Adrenal gland (tissue), 12 donors: Measurements from ENCODE around the gene CRNKL1. TPM values are rescaled to one million over a fixed set of nuclear protein-coding genes. Genes with fewer than 3 reads are reported as not detected.

Experiments used
- DNase-seq, 7 donors: peaks; one replicate each; pipeline ENCODE4 v3.0.0-alpha.2; 2019 to 2020
- H3K27ac ChIP-seq, 5 donors: fragments of 200-600 bp; sonication (generic) in 4 of 5; 1 replicate in 3 of 5; 2 replicates in 2 of 5; pipeline versions ENCODE4 v1.5.1 to v1.8.0; 2016 to 2020; ENCODE audit warnings: mild to moderate bottlenecking in 1 of 5
- H3K27me3 ChIP-seq: fragments of 200-600 bp; 2 replicates; pipeline ENCODE4 v1.8.0; 2021
- H3K36me3 ChIP-seq, 2 donors: fragments of 200-600 bp; replicated peaks in 1 of 2; 1 replicate in 1 of 2; 2 replicates in 1 of 2; pipeline versions ENCODE4 v1.5.1 to v1.8.0; 2018 to 2022
- H3K4me1 ChIP-seq, 2 donors: fragments of 200-600 bp; replicated peaks in 1 of 2; 1 replicate in 1 of 2; 2 replicates in 1 of 2; pipeline versions ENCODE4 v1.5.1 to v1.8.0; 2018 to 2021
- H3K4me3 ChIP-seq, 4 donors: fragments of 200-600 bp; sonication (generic) in 3 of 4; one replicate each; pipeline ENCODE4 v1.5.1; 2016 to 2018
- H3K9me3 ChIP-seq, 3 donors: fragments of 200-600 bp; sonication (generic) in 1 of 3; replicated peaks in 1 of 3; 1 replicate in 2 of 3; 2 replicates in 1 of 3; pipeline versions ENCODE4 v1.5.1 to v1.8.0; 2016 to 2021
- POLR2A ChIP-seq, 2 donors: fragments of 450-650 bp; IDR thresholded peaks; one replicate each; pipeline ENCODE4 v1.6.1; 2017; ENCODE audit warnings: antibody characterized with exemption in 2 of 2, mild to moderate bottlenecking in 2 of 2, moderate library complexity in 1 of 2
- WGBS, 4 donors: extraction: QIAGEN DNeasy Blood & Tissue Kit in 2 of 4; methylation state at CpG; one replicate each; pipeline versions ENCODE4 v1.1.5 to v1.1.7; 2013 to 2017; 5-methylcytosine and 5-hydroxymethylcytosine counted together
- intact Hi-C, 2 donors: fragments of 100-400 bp; cut with DNase I; formaldehyde crosslinking; loops; one replicate each; pipeline versions ENCODE4 v1.14.1 to v1.15.0; 2022 to 2023
- polyA plus RNA-seq, 3 donors: library from polyadenylated mRNA; stranded (reverse); fragments of 200-250 nt in 2 of 3; fragments of 350-450 nt in 1 of 3; fragmentation: Illumina TruSeq in 1 of 3; extraction: RNeasy Lipid Tissue Mini Kit (QIAGEN cat#74804) in 1 of 3; gene quantifications; one replicate each; pipeline ENCODE4 v1.2.3, GENCODE V29; 2013 to 2014
- total RNA-seq, 9 donors: library from RNA; depleted of rRNA in 4 of 9; stranded (reverse); fragments of >200 nt in 4 of 9; fragments of 120-200 nt in 1 of 9; fragmentation: NEBNext Ultra II Directional in 1 of 9; extraction: Animal tissue kit (Norgen Biotek cat#: 25700) in 1 of 9; gene quantifications; one replicate each; pipeline versions ENCODE4 v1.1.0 to v1.2.4, GENCODE V29; 2013 to 2023
- TF ChIP-seq, protein P1 (sequence below), 6 experiments: fragments of 450-650 bp in 4 of 6; fragments of 200-600 bp in 2 of 6; sonication (generic) in 1 of 6; IDR thresholded peaks; 1 replicate in 5 of 6; 2 replicates in 1 of 6; pipeline versions ENCODE4 v1.5.1 to v1.8.0; 2016 to 2021; ENCODE audit warnings: antibody characterized with exemption in 6 of 6, mild to moderate bottlenecking in 2 of 6, moderate library complexity in 1 of 6
- donor health status: healthy with polysubstance abuse.
- donor health status: Bipolar disorder and iron deficiency.
- donor health status: DM: yes; HTN: yes; CAD: no.
- donor health status: DM: no; HTN: no; CAD: no.
- donor health status: DM: no; HTN: no; CAD: no.
- donor health status: DM: yes; HTN: yes; CAD: no.

CRNKL1 gene
- total and polyA plus RNA-seq, 12 donors: 9.6 to 32.0 (median 18.7) TPM

- Histone ChIP-seq H3K27ac (peak overlapping the region in 3 of 5 donors; percentile 15 to 53 (median 35)), H3K9me3 (no peaks in the 10 kb centered on the region), H3K4me1 (peaks cover 11 to 40% of the 10 kb centered on the region in 2 donors), H3K27me3 (no peaks in the 10 kb centered on the region), H3K4me3 (no peak overlapping the region), H3K36me3 (no peaks in the 10 kb centered on the region)
- peak in 5 of 7 donors; percentile 54 to 75 (median 58) for DNase-seq
- no peak for TF ChIP-seq POLR2A (IDR thresholded peaks at IDR 0.05)
- TF ChIP-seq, protein P1, sequence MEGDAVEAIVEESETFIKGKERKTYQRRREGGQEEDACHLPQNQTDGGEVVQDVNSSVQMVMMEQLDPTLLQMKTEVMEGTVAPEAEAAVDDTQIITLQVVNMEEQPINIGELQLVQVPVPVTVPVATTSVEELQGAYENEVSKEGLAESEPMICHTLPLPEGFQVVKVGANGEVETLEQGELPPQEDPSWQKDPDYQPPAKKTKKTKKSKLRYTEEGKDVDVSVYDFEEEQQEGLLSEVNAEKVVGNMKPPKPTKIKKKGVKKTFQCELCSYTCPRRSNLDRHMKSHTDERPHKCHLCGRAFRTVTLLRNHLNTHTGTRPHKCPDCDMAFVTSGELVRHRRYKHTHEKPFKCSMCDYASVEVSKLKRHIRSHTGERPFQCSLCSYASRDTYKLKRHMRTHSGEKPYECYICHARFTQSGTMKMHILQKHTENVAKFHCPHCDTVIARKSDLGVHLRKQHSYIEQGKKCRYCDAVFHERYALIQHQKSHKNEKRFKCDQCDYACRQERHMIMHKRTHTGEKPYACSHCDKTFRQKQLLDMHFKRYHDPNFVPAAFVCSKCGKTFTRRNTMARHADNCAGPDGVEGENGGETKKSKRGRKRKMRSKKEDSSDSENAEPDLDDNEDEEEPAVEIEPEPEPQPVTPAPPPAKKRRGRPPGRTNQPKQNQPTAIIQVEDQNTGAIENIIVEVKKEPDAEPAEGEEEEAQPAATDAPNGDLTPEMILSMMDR (IDR thresholded peaks at IDR 0.05): no peak
- 25 to 33% (median 31%) methylated on average over 6 of the region's 6 CpGs for WGBS, 4 donors
- intact Hi-C loops: no loop called here
These were observed 65.8 kb downstream of the CRNKL1 start for GRCh38 chr20:19986419-19986818.

Other genes with a start within 250 kb of the CRNKL1 start
- 10 to 100 TPM; 19.4 to 75.7 (median 56.3) TPM for gene NAA20, start 35.1 kb downstream of the CRNKL1 start, total RNA-seq
- 100 to 1,000 TPM in 2 of 3 donors, 10 to 100 TPM in 1; 95.3 to 124 (median 115) TPM for gene NAA20, start 35.1 kb downstream of the CRNKL1 start, polyA plus RNA-seq
- gene CFAP61, start 66 bp upstream of the CRNKL1 start, total RNA-seq: 1 to 10 TPM in 3 of 9 donors, under 1 TPM in 3, not detected in 3; 0.53 to 3.6 (median 0.91) TPM
- gene CFAP61, start 66 bp upstream of the CRNKL1 start, polyA plus RNA-seq: 1 to 10 TPM in 2 of 3 donors, under 1 TPM in 1; 0.61 to 2.7 (median 1.6) TPM